ENCODE results near the gene YTHDF1. TPM values are rescaled to one million over a fixed set of nuclear protein-coding genes. Genes with fewer than 3 reads are reported as not detected.

The YTHDF1 gene
- polyA plus RNA-seq, 1 experiment, result 17.5 TPM

DNA sequence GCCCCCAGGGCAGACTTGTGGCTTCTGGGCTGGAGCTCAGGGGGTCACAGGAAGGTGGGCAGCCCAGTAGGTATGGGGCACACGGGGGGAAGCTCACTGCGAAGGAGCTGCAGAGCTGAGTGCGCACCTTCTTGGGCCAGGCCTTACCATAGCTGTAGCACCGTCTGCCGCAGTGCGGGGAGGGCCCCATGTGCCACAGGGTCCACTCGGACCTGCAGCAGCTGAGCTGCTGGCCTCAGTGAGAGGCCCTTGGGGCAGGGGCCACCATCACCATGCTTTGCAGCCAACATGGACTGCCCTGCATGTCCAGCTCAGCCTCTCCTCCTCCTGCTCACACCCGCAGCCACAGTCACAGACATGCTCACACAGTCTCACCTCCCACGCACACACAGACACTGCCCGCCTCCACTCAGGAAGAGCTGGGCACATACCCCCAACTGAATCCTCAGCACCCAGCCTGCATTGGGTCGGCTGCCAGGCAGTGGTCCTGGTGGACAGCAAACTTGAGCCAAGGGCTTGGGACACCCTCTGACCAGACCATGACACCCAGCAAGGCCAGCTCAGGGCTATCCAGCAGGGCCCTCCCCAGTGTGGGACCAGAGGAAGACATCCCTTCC is 35.3 kb downstream of the YTHDF1 start:
- no peak for DNase-seq (ENCODE audit: low read depth)
- ChIA-PET CTCF (interaction anchor here (0.8 to 1.7 kb wide), 8 partner anchors 9 to 208 kb away, joined by 3 to 6 read pairs (median 4); no protein-coding TSS in a partner anchor), POLR2A (no interaction called here)
- TF ChIP-seq, protein P1, sequence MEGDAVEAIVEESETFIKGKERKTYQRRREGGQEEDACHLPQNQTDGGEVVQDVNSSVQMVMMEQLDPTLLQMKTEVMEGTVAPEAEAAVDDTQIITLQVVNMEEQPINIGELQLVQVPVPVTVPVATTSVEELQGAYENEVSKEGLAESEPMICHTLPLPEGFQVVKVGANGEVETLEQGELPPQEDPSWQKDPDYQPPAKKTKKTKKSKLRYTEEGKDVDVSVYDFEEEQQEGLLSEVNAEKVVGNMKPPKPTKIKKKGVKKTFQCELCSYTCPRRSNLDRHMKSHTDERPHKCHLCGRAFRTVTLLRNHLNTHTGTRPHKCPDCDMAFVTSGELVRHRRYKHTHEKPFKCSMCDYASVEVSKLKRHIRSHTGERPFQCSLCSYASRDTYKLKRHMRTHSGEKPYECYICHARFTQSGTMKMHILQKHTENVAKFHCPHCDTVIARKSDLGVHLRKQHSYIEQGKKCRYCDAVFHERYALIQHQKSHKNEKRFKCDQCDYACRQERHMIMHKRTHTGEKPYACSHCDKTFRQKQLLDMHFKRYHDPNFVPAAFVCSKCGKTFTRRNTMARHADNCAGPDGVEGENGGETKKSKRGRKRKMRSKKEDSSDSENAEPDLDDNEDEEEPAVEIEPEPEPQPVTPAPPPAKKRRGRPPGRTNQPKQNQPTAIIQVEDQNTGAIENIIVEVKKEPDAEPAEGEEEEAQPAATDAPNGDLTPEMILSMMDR (IDR thresholded peaks at IDR 0.05; ENCODE audit: insufficient read depth, low read depth, low read length), result no peak
- no peaks in the 10 kb centered on the region for H3K36me3 ChIP-seq (ENCODE audit: control insufficient read depth, insufficient read depth, low read length)
- H3K4me3 ChIP-seq (ENCODE audit: low read depth, low read length), result no peak overlapping the region
- peaks cover 42% of the 10 kb centered on the region for H3K27me3 ChIP-seq (ENCODE audit: control insufficient read depth, insufficient read depth, low read length)

DNA sequence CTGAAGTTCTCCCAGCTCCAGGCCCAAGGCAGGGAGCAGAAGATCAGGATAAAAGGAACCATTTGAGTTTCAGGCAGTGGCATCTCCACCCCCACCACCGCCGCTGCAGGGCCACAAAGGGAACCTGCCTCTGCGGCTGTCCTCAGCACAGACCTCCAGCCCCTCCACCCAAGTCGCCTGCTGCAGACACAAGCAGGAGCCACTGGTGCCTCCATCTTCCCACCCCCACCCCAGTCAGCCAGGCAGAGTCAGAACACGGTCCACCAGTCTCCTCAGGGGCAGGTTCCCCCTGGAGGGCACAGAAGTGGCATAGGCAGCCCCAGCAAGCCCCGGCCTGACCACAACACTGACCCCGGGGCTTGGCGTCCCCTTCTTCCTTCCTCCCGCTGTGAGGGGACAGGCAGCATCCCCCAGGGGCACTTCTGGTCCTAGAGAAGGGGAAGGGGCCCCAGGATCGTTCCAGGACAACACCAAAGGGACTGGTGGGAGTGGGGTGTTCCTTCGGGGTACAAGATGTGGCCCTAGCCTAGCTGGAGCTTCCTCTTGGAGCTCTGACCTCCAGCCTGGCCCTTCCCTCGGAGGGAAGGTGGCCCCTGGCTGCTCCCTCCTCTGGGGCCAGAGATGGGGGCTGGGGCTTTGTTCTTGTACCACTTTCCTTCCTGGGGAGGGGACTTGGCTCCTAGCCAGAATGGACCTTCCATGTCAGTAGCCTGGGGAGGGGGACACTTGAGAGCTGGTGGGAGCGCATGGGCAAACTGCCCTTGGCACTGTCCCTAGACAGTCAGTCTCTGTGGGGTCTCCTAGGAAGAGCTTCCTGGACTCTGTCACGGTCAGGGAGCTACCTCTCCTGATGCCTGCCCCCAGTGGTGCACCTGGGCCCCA is 36.0 kb downstream of the YTHDF1 start:
- no peak for DNase-seq (ENCODE audit: low read depth)
- CTCF ChIA-PET, result interaction anchor here (0.8 to 1.7 kb wide), 5 partner anchors 19 to 202 kb away, joined by 3 to 6 read pairs (median 4); no protein-coding TSS in a partner anchor

DNA sequence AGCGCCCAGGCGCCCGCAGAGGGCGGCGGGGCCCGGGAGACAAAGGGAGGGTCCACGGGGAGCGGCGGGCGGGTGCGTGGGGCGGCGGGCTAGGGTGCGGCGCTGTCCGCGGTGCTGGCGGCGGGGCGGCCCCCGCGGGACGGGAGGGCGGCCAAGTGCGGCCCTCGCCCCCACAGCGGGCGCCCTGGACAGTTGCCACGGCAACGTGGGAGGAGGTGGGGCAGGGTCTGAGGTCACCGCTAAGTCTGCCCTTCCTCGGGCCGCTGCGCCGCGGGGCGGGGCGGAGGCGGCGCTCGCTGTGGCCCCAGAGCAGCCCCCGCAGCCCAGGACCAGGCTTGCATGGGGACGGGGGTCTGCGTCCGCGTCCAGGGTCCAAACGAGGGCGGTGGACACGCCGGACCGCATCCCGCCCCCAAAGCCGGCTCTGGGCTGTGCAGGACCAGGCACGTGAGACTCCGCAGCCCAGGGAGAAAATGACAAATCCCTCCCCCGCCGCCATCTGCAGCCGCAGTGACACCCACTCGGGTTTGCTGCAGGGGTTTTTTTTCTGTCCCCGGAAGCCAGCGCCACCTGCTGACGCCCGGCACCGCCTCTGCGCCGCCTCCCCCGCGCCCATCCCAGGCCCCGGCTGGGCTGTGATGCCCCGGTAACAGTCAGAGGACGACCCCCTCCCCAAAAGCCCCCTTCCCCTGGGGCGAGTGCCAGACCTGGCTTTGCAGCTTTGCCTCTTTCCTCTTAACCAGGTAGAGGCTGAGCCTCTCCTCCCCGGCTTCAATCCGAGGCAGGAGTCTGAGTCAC is 36.8 kb downstream of the YTHDF1 start:
- DNase-seq (ENCODE audit: low read depth), result no peak
- ChIA-PET CTCF (no interaction called here), POLR2A (no interaction called here)
- no peak overlapping the region for H3K4me3 ChIP-seq (ENCODE audit: low read depth, low read length)
- TF ChIP-seq, protein P1 (IDR thresholded peaks at IDR 0.05; ENCODE audit: insufficient read depth, low read depth, low read length), result peak; percentile 49
- H3K36me3 ChIP-seq (ENCODE audit: control insufficient read depth, insufficient read depth, low read length), result no peaks in the 10 kb centered on the region
- peaks cover 52% of the 10 kb centered on the region for H3K27me3 ChIP-seq (ENCODE audit: control insufficient read depth, insufficient read depth, low read length)

More for the DNA sequence above, 36.0 kb downstream of the YTHDF1 start:
- Histone ChIP-seq H3K36me3 (ENCODE audit: control insufficient read depth, insufficient read depth, low read length) (no peaks in the 10 kb centered on the region), H3K27me3 (ENCODE audit: control insufficient read depth, insufficient read depth, low read length) (peaks cover 45% of the 10 kb centered on the region), H3K4me3 (ENCODE audit: low read depth, low read length) (no peak overlapping the region)
- TF ChIP-seq, protein P1 (IDR thresholded peaks at IDR 0.05; ENCODE audit: insufficient read depth, low read depth, low read length), result no peak
- POLR2A ChIA-PET, result no interaction called here

DNA sequence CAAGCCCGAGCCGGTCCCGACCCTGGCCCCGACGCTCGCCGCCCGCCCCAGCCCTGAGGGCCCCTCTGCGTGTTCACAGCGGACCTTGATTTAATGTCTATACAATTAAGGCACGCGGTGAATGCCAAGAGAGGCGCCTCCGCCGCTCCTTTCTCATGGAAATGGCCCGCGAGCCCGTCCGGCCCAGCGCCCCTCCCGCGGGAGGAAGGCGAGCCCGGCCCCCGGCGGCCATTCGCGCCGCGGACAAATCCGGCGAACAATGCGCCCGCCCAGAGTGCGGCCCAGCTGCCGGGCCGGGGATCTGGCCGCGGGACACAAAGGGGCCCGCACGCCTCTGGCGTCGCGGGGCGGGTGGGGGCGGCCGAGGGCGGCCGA is 37.5 kb downstream of the YTHDF1 start:
- TF ChIP-seq, protein P1 (IDR thresholded peaks at IDR 0.05; ENCODE audit: insufficient read depth, low read depth, low read length), result no peak
- POLR2A ChIA-PET, result no interaction called here

More for the DNA sequence above, 37.5 kb downstream of the YTHDF1 start:
- Histone ChIP-seq H3K27me3 (ENCODE audit: control insufficient read depth, insufficient read depth, low read length) (peaks cover 57% of the 10 kb centered on the region), H3K4me3 (ENCODE audit: low read depth, low read length) (no peak overlapping the region), H3K36me3 (ENCODE audit: control insufficient read depth, insufficient read depth, low read length) (no peaks in the 10 kb centered on the region)
- DNase-seq (ENCODE audit: low read depth), result no peak
- CTCF ChIA-PET, result no interaction called here

All from BJ (cell line).